HepG2 (cell line): ENCODE data around the gene RIMOC1. TPM values are rescaled to one million over a fixed set of nuclear protein-coding genes. Genes with fewer than 3 reads are reported as not detected.
A peak's percentile ranks its signal among the peaks of the same experiment; 100 is the strongest.

Experiments
- ASH2L ChIP-seq: fragments of 300-600, 200-600 bp; sonication (generic); IDR thresholded peaks from 2 replicates; pipeline ENCODE4 v1.7.0; 2017; ENCODE audit warnings: low read depth, mild to moderate bottlenecking, moderate library complexity, mixed read lengths, low read length; ENCODE audit not compliant: insufficient read length
- DR1 ChIP-seq: sonication (generic); formaldehyde crosslinking; IDR thresholded peaks from 2 replicates; pipeline ENCODE4 v1.8.0; 2021; ENCODE audit warnings: mild to moderate bottlenecking, missing genetic modification reagents, inconsistent platforms
- FOSL2 ChIP-seq: sonication (generic); formaldehyde crosslinking; IDR thresholded peaks from 2 replicates; pipeline ENCODE4 v1.4.0; 2020; ENCODE audit warnings: missing genetic modification reagents
- GLI4 ChIP-seq: sonication (generic); formaldehyde crosslinking; IDR thresholded peaks from 2 replicates; pipeline ENCODE4 v1.5.1; 2020; ENCODE audit warnings: missing genetic modification reagents, mild to moderate bottlenecking, moderate library complexity, borderline replicate concordance
- HMGXB4 ChIP-seq, 2 experiments: sonication (generic) in 1 of 2; formaldehyde crosslinking in 1 of 2; IDR thresholded peaks; 2 replicates each; pipeline versions ENCODE4 v1.4.0 to v1.6.1; 2018 to 2020; ENCODE audit warnings: missing genetic modification reagents in 2 of 2, borderline replicate concordance in 1 of 2, low read depth in 1 of 2, mild to moderate bottlenecking in 1 of 2, missing biosample characterization in 1 of 2
- LRRFIP1 ChIP-seq: sonication (generic); formaldehyde crosslinking; conservative IDR thresholded peaks from 2 replicates; pipeline ENCODE4 v1.4.0; 2020; ENCODE audit warnings: missing genetic modification reagents
- MEF2D ChIP-seq: sonication (generic); formaldehyde crosslinking; IDR thresholded peaks from 2 replicates; pipeline ENCODE4 v1.5.1; 2020; ENCODE audit warnings: mild to moderate bottlenecking, missing genetic modification reagents
- PAF1 ChIP-seq: IDR thresholded peaks from 2 replicates; pipeline ENCODE4 v1.6.1; 2016; ENCODE audit warnings: missing genetic modification reagents, missing compliant biosample characterization
- ZFP36 ChIP-seq: fragments of 150-350 bp; IDR thresholded peaks from 2 replicates; pipeline ENCODE4 v1.6.1; 2018; ENCODE audit warnings: borderline replicate concordance, low read length, low read depth; ENCODE audit not compliant: partially characterized antibody
- ZNF12 ChIP-seq: sonication (generic); formaldehyde crosslinking; IDR thresholded peaks from 2 replicates; pipeline ENCODE4 v1.5.0; 2020; ENCODE audit warnings: missing genetic modification reagents
- ZNF33B ChIP-seq: sonication (generic); formaldehyde crosslinking; IDR thresholded peaks from 2 replicates; pipeline ENCODE4 v1.5.1; 2020; ENCODE audit warnings: mild to moderate bottlenecking, missing genetic modification reagents
- ZNF432 ChIP-seq: sonication (generic); formaldehyde crosslinking; IDR thresholded peaks from 2 replicates; pipeline ENCODE4 v1.5.0; 2020; ENCODE audit warnings: missing genetic modification reagents, mild to moderate bottlenecking, borderline replicate concordance
- ZNF558 ChIP-seq: sonication (generic); formaldehyde crosslinking; IDR thresholded peaks from 2 replicates; pipeline ENCODE4 v1.9.0; 2022; ENCODE audit warnings: mild to moderate bottlenecking, missing genetic modification reagents, borderline replicate concordance
- ZNF569 ChIP-seq: sonication (generic); formaldehyde crosslinking; IDR thresholded peaks from 2 replicates; pipeline ENCODE4 v1.5.0; 2020; ENCODE audit warnings: mild to moderate bottlenecking, missing genetic modification reagents, moderate library complexity, borderline replicate concordance
- ZNF619 ChIP-seq: sonication (generic); formaldehyde crosslinking; IDR thresholded peaks from 2 replicates; pipeline ENCODE4 v1.4.0; 2020; ENCODE audit warnings: mild to moderate bottlenecking, missing genetic modification reagents
- polyA plus RNA-seq, 8 experiments: library from polyadenylated mRNA; depleted of rRNA in 3 of 8; stranded (reverse) in 7 of 8; unstranded in 1 of 8; fragments of >200 nt; fragmentation: Illumina TruSeq in 4 of 8; extraction: Trizol in 4 of 8; gene quantifications; 2 replicates each; pipeline versions ENCODE4 v1.2.1 to v1.2.3, GENCODE V29; 2011 to 2016; ENCODE audit warnings: low read depth in 4 of 8, missing spikeins in 1 of 8, mixed read lengths in 1 of 8; ENCODE audit not compliant: insufficient read depth in 1 of 8
- total RNA-seq, 5 experiments: library from RNA; depleted of rRNA; stranded (reverse); fragments of >200 nt; fragmentation: Illumina TruSeq; extraction: Trizol; gene quantifications; 2 replicates each; pipeline ENCODE4 v1.2.3, GENCODE V29; 2016; ENCODE audit warnings: low read depth in 1 of 5
- TF ChIP-seq, protein P1 (sequence below): sonication (generic); formaldehyde crosslinking; IDR thresholded peaks from 2 replicates; pipeline ENCODE4 v1.8.0; 2022; ENCODE audit warnings: mild to moderate bottlenecking, missing genetic modification reagents; ENCODE audit not compliant: insufficient replicate concordance
- TF ChIP-seq, protein P2 (sequence below): sonication (generic); formaldehyde crosslinking; IDR thresholded peaks from 2 replicates; pipeline ENCODE4 v1.4.0; 2020; ENCODE audit warnings: missing genetic modification reagents

Gene RIMOC1
- total and polyA plus RNA-seq, 2 of the 13 experiments (the other 11 are each of a cell fraction or from before 2014, with no cell fraction given) = 16.3 to 16.9 TPM

DNA sequence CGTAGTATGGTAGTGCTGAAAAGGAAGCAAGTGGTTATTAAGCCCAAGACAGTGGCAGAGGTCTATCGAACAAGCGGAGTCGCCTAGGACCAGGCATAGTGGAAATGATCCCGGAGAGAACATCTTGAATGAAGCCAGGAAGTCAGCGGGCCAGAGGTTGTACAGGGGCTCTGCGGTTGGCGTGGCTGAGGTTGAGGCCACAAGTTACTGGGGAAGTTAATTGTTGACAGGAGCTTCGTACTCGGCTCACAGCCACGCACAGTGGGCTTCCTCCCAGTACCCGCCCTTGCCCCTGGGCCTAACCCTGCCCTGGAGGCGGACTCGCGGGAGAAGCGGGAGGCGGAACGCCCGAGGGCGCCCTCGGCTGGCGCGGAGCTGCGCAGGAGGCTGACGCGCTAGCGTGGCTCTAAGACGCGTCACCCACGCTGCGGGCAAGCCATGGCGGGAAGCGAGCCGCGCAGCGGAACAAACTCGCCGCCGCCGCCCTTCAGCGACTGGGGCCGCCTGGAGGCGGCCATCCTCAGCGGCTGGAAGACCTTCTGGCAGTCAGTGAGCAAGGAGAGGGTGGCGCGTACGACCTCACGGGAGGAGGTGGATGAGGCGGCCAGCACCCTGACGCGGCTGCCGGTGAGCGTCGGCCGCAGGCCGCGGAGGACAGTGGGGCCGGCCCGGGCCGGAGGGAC, 20.9 kb downstream of the RIMOC1 start, which contains the start of gene FBXO4 (continued):
- TF ChIP-seq HMGXB4 (CRISPR knock-in tag; IDR thresholded peaks at IDR 0.05; ENCODE audit: borderline replicate concordance in 1 of 2, low read depth in 1 of 2) (peak; percentile 98 to 100), ZFP36 (no peak), ZNF33B (CRISPR knock-in tag) (peak; percentile 89), MEF2D (CRISPR knock-in tag) (no peak), ZNF619 (CRISPR knock-in tag) (no peak), PAF1 (CRISPR knock-in tag) (no peak), ZNF569 (CRISPR knock-in tag) (no peak), ZNF558 (CRISPR knock-in tag) (0 out of 2 replicates have a peak, but pooled peaks have one; percentile 83), ZNF12 (no peak), ASH2L (peak; percentile 72), DR1 (peak; percentile 84; the same call in 1 of the 2 replicates), GLI4 (peak; percentile 57; the same call in 1 of the 2 replicates), ZNF432 (CRISPR knock-in tag) (no peak), LRRFIP1 (CRISPR knock-in tag) (no peak), FOSL2 (CRISPR knock-in tag) (peak; percentile 63; the same call in 1 of the 2 replicates)
- TF ChIP-seq, protein P1, sequence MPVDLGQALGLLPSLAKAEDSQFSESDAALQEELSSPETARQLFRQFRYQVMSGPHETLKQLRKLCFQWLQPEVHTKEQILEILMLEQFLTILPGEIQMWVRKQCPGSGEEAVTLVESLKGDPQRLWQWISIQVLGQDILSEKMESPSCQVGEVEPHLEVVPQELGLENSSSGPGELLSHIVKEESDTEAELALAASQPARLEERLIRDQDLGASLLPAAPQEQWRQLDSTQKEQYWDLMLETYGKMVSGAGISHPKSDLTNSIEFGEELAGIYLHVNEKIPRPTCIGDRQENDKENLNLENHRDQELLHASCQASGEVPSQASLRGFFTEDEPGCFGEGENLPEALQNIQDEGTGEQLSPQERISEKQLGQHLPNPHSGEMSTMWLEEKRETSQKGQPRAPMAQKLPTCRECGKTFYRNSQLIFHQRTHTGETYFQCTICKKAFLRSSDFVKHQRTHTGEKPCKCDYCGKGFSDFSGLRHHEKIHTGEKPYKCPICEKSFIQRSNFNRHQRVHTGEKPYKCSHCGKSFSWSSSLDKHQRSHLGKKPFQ (CRISPR knock-in tag) = no peak
- TF ChIP-seq, protein P2, sequence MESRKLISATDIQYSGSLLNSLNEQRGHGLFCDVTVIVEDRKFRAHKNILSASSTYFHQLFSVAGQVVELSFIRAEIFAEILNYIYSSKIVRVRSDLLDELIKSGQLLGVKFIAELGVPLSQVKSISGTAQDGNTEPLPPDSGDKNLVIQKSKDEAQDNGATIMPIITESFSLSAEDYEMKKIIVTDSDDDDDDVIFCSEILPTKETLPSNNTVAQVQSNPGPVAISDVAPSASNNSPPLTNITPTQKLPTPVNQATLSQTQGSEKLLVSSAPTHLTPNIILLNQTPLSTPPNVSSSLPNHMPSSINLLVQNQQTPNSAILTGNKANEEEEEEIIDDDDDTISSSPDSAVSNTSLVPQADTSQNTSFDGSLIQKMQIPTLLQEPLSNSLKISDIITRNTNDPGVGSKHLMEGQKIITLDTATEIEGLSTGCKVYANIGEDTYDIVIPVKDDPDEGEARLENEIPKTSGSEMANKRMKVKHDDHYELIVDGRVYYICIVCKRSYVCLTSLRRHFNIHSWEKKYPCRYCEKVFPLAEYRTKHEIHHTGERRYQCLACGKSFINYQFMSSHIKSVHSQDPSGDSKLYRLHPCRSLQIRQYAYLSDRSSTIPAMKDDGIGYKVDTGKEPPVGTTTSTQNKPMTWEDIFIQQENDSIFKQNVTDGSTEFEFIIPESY (CRISPR knock-in tag) = peak; percentile 25; the same call in 1 of the 2 replicates
